Measurements from ENCODE around the gene MEP1A.
"Not testable (repeated sequence)": the region's sequence is repeated elsewhere in the genome, so short reads cannot be mapped to it uniquely, and the experiment has no call there.

GRCh38 chr6:46851576-46851975 lies 58.4 kb downstream of the MEP1A start:
- not testable (repeated sequence) for TF ChIP-seq CTCF, POLR2A (IDR thresholded peaks at IDR 0.05)

All from esophagus squamous epithelium (tissue), 4 donors.